HepG2 (cell line): Measurements from ENCODE around the gene HIVEP2.

Experiments used
- BHLHE40 ChIP-seq: IDR thresholded peaks from 2 replicates; pipeline ENCODE4 v1.6.1; 2011; ENCODE audit warnings: low read length, improper control_type of control experiment
- CREB1 ChIP-seq, 2 experiments: fragments of 450-650 bp in 1 of 2; IDR thresholded peaks; 2 replicates each; pipeline ENCODE4 v1.6.1; 2016 to 2017; ENCODE audit warnings: control low read depth in 1 of 2, mild to moderate bottlenecking in 1 of 2, missing compliant biosample characterization in 1 of 2, missing genetic modification characterization in 1 of 2
- FOXJ3 ChIP-seq: sonication (generic); formaldehyde crosslinking; IDR thresholded peaks from 2 replicates; pipeline ENCODE4 v1.4.0; 2020; ENCODE audit warnings: missing genetic modification reagents, mild to moderate bottlenecking, borderline replicate concordance
- HCFC1 ChIP-seq: fragments of 150-350 bp; IDR thresholded peaks from 2 replicates; pipeline ENCODE4 v1.6.1; 2014; ENCODE audit warnings: low read depth, low read length
- HNF4A ChIP-seq: sonication (generic); formaldehyde crosslinking; IDR thresholded peaks from 2 replicates; pipeline ENCODE4 v1.4.0; 2020; ENCODE audit warnings: missing genetic modification reagents
- ISX ChIP-seq: sonication (generic); formaldehyde crosslinking; conservative IDR thresholded peaks from 2 replicates; pipeline ENCODE4 v1.5.0; 2020; ENCODE audit warnings: missing genetic modification reagents
- POLR2AphosphoS5 ChIP-seq: IDR thresholded peaks from 2 replicates; pipeline ENCODE4 v1.6.1; 2012; ENCODE audit warnings: low read depth, low read length
- RAD21 ChIP-seq: fragments of 450-650 bp; formaldehyde crosslinking; IDR thresholded peaks from 2 replicates; pipeline ENCODE4 v1.5.0; 2020; ENCODE audit warnings: mild to moderate bottlenecking
- STAG1 ChIP-seq: sonication (generic); formaldehyde crosslinking; IDR thresholded peaks from 2 replicates; pipeline ENCODE4 v1.4.0; 2020; ENCODE audit warnings: missing genetic modification reagents

DNA sequence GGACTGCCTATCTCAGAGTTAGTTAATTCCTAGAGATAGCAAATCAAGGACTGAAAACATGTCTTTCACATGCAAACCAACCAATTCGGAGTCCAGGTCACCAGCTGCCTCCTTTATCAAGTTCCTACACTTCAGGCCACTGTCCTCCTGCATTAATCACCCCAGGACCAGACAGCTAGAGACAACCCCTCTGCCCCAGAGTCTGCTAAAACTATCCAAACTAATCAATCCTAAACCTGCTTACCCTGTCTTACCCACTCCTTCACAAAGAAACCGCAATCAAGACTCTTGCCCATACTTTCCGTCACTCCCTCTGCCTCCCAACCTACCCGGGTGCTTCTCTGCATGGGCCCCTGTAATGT is 207.0 kb downstream of the HIVEP2 start:
- TF ChIP-seq HCFC1 (no peak), POLR2AphosphoS5 (no peak), BHLHE40 (no peak), CREB1 (IDR thresholded peaks at IDR 0.05) (no peak), CREB1 (CRISPR knock-in tag; IDR thresholded peaks at IDR 0.05) (no peak), HNF4A (CRISPR knock-in tag) (no peak), FOXJ3 (no peak), STAG1 (CRISPR knock-in tag) (no peak), ISX (CRISPR knock-in tag) (no peak), RAD21 (CRISPR knock-in tag) (no peak)
